Measurements from ENCODE around the gene POLR2B.

DNA sequence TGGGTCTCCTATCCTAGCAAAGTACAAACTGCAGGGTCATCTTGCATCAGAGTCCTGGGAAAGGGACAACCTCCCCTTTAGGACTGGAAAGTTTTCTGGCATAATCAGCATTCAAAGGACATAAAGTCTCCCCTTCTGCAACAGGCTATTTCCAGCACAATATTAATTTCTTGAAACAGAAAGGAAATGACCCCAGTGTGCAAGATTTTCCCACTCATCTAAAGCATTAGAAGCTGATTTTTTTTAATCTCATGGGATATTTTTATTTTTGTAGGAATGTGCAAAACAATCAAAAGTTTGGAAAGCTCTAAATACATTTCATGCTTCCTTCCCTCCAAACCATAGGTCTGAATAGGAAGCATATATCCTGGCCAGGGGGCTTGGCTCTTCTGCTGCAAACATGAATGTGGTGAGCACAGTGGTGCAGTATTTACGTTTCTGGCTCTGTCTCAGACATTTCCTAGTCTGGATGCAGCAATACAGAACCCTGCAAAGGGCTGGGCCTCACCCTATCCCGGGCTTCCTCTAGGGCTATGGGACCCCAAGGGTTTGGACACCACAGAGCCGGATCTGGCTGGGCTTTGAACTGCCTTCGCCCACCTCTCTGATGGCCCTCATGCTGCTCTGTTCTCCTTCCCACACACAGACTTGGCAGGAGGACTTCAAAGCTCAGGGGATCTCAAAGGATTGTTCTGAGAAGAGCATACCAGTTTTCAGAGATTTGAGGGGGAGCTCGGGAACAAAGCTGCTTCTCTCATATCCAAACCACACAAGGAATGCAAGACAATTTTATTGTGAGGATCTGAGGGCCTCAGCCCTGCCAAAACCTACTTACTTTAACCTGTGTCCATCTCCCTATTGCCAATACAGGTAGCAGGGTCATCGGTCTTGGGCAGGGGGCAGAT is 64.9 kb downstream of the POLR2B start:
- TF ChIP-seq, protein P1, sequence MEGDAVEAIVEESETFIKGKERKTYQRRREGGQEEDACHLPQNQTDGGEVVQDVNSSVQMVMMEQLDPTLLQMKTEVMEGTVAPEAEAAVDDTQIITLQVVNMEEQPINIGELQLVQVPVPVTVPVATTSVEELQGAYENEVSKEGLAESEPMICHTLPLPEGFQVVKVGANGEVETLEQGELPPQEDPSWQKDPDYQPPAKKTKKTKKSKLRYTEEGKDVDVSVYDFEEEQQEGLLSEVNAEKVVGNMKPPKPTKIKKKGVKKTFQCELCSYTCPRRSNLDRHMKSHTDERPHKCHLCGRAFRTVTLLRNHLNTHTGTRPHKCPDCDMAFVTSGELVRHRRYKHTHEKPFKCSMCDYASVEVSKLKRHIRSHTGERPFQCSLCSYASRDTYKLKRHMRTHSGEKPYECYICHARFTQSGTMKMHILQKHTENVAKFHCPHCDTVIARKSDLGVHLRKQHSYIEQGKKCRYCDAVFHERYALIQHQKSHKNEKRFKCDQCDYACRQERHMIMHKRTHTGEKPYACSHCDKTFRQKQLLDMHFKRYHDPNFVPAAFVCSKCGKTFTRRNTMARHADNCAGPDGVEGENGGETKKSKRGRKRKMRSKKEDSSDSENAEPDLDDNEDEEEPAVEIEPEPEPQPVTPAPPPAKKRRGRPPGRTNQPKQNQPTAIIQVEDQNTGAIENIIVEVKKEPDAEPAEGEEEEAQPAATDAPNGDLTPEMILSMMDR (conservative IDR thresholded peaks at IDR 0.05; ENCODE audit: low read length) = no peak
- TF ChIP-seq EZH2phosphoT487 (IDR thresholded peaks at IDR 0.05; ENCODE audit: borderline replicate concordance, low read depth, low read length) = no peak

Data from OCI-LY7 (cell line).